H9 (cell line): Measurements from ENCODE around the gene KCNAB1. TPM values are rescaled to one million over a fixed set of nuclear protein-coding genes. Genes with fewer than 3 reads are reported as not detected.

Experiments used
- DNase-seq: peaks from one replicate; pipeline ENCODE4 v3.0.0-alpha.2; 2017
- H2AFZ ChIP-seq: one replicate; pipeline ENCODE4 v1.6.1; 2013; ENCODE audit warnings: mild to moderate bottlenecking, low read length, control low read depth, moderate library complexity
- H2AK5ac ChIP-seq: 2 replicates; pipeline ENCODE4 v1.6.1; 2013; ENCODE audit warnings: low read length, control low read depth, mixed read lengths; ENCODE audit not compliant: insufficient read length
- H2BK120ac ChIP-seq: one replicate; pipeline ENCODE4 v1.6.1; 2013; ENCODE audit warnings: low read depth, mild to moderate bottlenecking, low read length, control low read depth, inconsistent platforms; ENCODE audit not compliant: poor library complexity, severe bottlenecking
- H2BK12ac ChIP-seq: 2 replicates; pipeline ENCODE4 v1.6.1; 2013; ENCODE audit warnings: low read length, control low read depth, mixed read lengths, low read depth; ENCODE audit not compliant: insufficient read length
- H2BK15ac ChIP-seq: 2 replicates; pipeline ENCODE4 v1.6.1; 2013; ENCODE audit warnings: low read depth, low read length, control low read depth
- H2BK20ac ChIP-seq: one replicate; pipeline ENCODE4 v1.6.1; 2013; ENCODE audit warnings: low read depth, mild to moderate bottlenecking, low read length, control low read depth, inconsistent platforms; ENCODE audit not compliant: poor library complexity, severe bottlenecking
- H2BK5ac ChIP-seq: 2 replicates; pipeline ENCODE4 v1.6.1; 2013; ENCODE audit warnings: low read length, control low read depth, mixed read lengths; ENCODE audit not compliant: insufficient read length
- H3K14ac ChIP-seq: 2 replicates; pipeline ENCODE4 v1.6.1; 2013; ENCODE audit warnings: low read length, control low read depth; ENCODE audit not compliant: insufficient read depth
- H3K18ac ChIP-seq: 2 replicates; pipeline ENCODE4 v1.6.1; 2013; ENCODE audit warnings: low read depth, mild to moderate bottlenecking, mixed read lengths, low read length, control low read depth; ENCODE audit not compliant: insufficient read length
- H3K23ac ChIP-seq: 2 replicates; pipeline ENCODE4 v1.6.1; 2013; ENCODE audit warnings: low read length, control low read depth, mixed read lengths, low read depth; ENCODE audit not compliant: insufficient read length
- H3K23me2 ChIP-seq: 2 replicates; pipeline ENCODE4 v1.6.1; 2013; ENCODE audit warnings: low read depth, mild to moderate bottlenecking, mixed read lengths, low read length, control low read depth; ENCODE audit not compliant: insufficient read length, poor library complexity, severe bottlenecking
- H3K27ac ChIP-seq: 2 replicates; pipeline ENCODE4 v1.5.1; 2013; ENCODE audit warnings: low read length, control low read depth, mixed read lengths, low read depth; ENCODE audit not compliant: insufficient read length
- H3K27me3 ChIP-seq: 2 replicates; pipeline ENCODE4 v1.6.1; 2013; ENCODE audit warnings: low read length, control low read depth, inconsistent platforms; ENCODE audit not compliant: insufficient read depth
- H3K4ac ChIP-seq: 2 replicates; pipeline ENCODE4 v1.6.1; 2013; ENCODE audit warnings: low read depth, mild to moderate bottlenecking, control low read depth, inconsistent platforms, low read length, moderate library complexity
- H3K4me1 ChIP-seq: 2 replicates; pipeline ENCODE4 v1.6.1; 2013; ENCODE audit warnings: low read length, control low read depth, inconsistent platforms; ENCODE audit not compliant: insufficient read depth
- H3K4me2 ChIP-seq: 2 replicates; pipeline ENCODE4 v1.6.1; 2013; ENCODE audit warnings: low read length, control low read depth, mixed read lengths; ENCODE audit not compliant: insufficient read length, insufficient read depth
- H3K56ac ChIP-seq: 2 replicates; pipeline ENCODE4 v1.6.1; 2013; ENCODE audit warnings: low read depth, mild to moderate bottlenecking, mixed read lengths, low read length, control low read depth; ENCODE audit not compliant: insufficient read length
- H3K79me1 ChIP-seq: 2 replicates; pipeline ENCODE4 v1.6.1; 2013; ENCODE audit warnings: low read depth, mild to moderate bottlenecking, moderate library complexity, low read length, control low read depth, inconsistent platforms; ENCODE audit not compliant: insufficient read depth, poor library complexity, severe bottlenecking
- H3K79me2 ChIP-seq: 2 replicates; pipeline ENCODE4 v1.6.1; 2013; ENCODE audit warnings: low read length, control low read depth, inconsistent platforms; ENCODE audit not compliant: insufficient read depth
- H3K9ac ChIP-seq: 2 replicates; pipeline ENCODE4 v1.6.1; 2013; ENCODE audit warnings: low read length, control low read depth, mixed read lengths; ENCODE audit not compliant: insufficient read length; ENCODE audit errors: extremely low read depth
- H3K9me3 ChIP-seq: one replicate; pipeline ENCODE4 v1.6.1; 2013; ENCODE audit warnings: low read depth, low read length, inconsistent platforms; ENCODE audit not compliant: control insufficient read depth
- H3T11ph ChIP-seq: one replicate; pipeline ENCODE4 v1.6.1; 2013; ENCODE audit warnings: mild to moderate bottlenecking, low read length, control low read depth, inconsistent platforms
- H4K20me1 ChIP-seq: one replicate; pipeline ENCODE4 v1.6.1; 2013; ENCODE audit not compliant: control insufficient read depth, insufficient read length, insufficient read depth
- H4K5ac ChIP-seq: 2 replicates; pipeline ENCODE4 v1.6.1; 2013; ENCODE audit warnings: low read depth, mild to moderate bottlenecking, mixed read lengths, low read length, control low read depth; ENCODE audit not compliant: insufficient read length
- H4K8ac ChIP-seq: replicated peaks from 2 replicates; pipeline ENCODE4 v1.6.1; 2013; ENCODE audit warnings: low read length, control low read depth, mixed read lengths, low read depth; ENCODE audit not compliant: insufficient read length
- H4K91ac ChIP-seq: 2 replicates; pipeline ENCODE4 v1.6.1; 2013; ENCODE audit warnings: low read depth, mild to moderate bottlenecking, moderate library complexity, mixed read lengths, low read length, control low read depth; ENCODE audit not compliant: insufficient read length
- H3K27ac Mint-ChIP-seq, 3 experiments: 2 replicates in 2 of 3; 3 replicates in 1 of 3; pipeline ENCODE4 v1.8.0; 2020 to 2021; ENCODE audit warnings: mixed read lengths in 3 of 3, mild to moderate bottlenecking in 1 of 3, moderate library complexity in 1 of 3
- H3K27me3 Mint-ChIP-seq: 2 replicates; pipeline ENCODE4 v1.8.0; 2021; ENCODE audit warnings: low read depth, mild to moderate bottlenecking, moderate library complexity, mixed read lengths
- H3K36me3 Mint-ChIP-seq, 3 experiments: 2 replicates in 2 of 3; 3 replicates in 1 of 3; pipeline ENCODE4 v1.8.0; 2020 to 2021; ENCODE audit warnings: low read depth in 3 of 3, mixed read lengths in 3 of 3; ENCODE audit not compliant: insufficient read depth in 1 of 3
- H3K4me1 Mint-ChIP-seq, 2 experiments: 2 replicates each; pipeline ENCODE4 v1.8.0; 2020; ENCODE audit warnings: mixed read lengths in 2 of 2
- H3K4me3 Mint-ChIP-seq, 2 experiments: 2 replicates in 1 of 2; 3 replicates in 1 of 2; pipeline ENCODE4 v1.8.0; 2020 to 2021; ENCODE audit warnings: mild to moderate bottlenecking in 2 of 2, mixed read lengths in 2 of 2, moderate library complexity in 1 of 2
- H3K9me3 Mint-ChIP-seq, 2 experiments: 2 replicates in 1 of 2; 3 replicates in 1 of 2; pipeline ENCODE4 v1.8.0; 2020; ENCODE audit warnings: mild to moderate bottlenecking in 2 of 2, mixed read lengths in 2 of 2, moderate library complexity in 1 of 2
- WGBS: extraction: QIAGEN DNeasy Blood & Tissue Kit; methylation state at CpG from one replicate; pipeline ENCODE4 v1.1.7; 2013; ENCODE audit warnings: missing lambda C conversion rate, low lambda C conversion rate, mixed read lengths; ENCODE audit not compliant: insufficient read length; ENCODE audit errors: extremely low coverage; 5-methylcytosine and 5-hydroxymethylcytosine counted together
- total RNA-seq: library from RNA; stranded (reverse); gene quantifications from 2 replicates; pipeline ENCODE4 v1.2.1, GENCODE V29; 2021
- TF ChIP-seq, protein P1 (sequence below): fragments of 200-600 bp; sonication (generic); conservative IDR thresholded peaks from 3 replicates; pipeline ENCODE4 v1.8.0; 2021; ENCODE audit warnings: antibody characterized with exemption, mild to moderate bottlenecking

KCNAB1 gene
- total RNA-seq, 1 experiment from 2014 or later: 3.7 TPM

DNA sequence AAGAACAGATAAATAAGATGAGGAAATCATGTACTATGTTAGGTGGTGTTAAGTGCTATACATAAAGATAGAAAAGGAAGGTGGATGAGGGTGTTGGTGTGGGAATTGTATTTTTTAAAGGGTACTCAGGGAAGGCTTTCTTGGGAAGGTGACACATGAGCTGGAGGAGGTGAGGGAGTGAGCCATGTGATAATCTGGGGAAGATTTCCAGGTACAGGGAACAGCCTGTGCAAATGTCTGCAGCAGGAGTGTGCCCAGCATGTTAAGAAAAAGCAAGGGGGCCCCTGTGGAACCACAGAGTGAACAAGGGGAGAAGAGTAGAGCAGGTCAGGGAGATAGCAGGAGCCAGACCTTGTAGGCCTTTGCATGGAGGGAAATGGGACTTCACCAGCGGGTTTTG lies 258.9 kb downstream of the KCNAB1 start:
- Histone ChIP-seq H3K23ac (no peak overlapping the region), H2BK12ac (no peak overlapping the region), H2AK5ac (no peak overlapping the region), H3K4me2 (no peak overlapping the region), H3K14ac (no peak overlapping the region), H4K5ac (no peak overlapping the region), H3K18ac (no peak overlapping the region), H2BK5ac (no peak overlapping the region), H3K23me2 (no peaks in the 10 kb centered on the region), H3K9me3 (no peaks in the 10 kb centered on the region), H2AFZ (no peak overlapping the region), H3K56ac (no peak overlapping the region), H4K20me1 (no peaks in the 10 kb centered on the region), H3K79me2 (no peaks in the 10 kb centered on the region), H3K79me1 (no peaks in the 10 kb centered on the region), H3K9ac (no peak overlapping the region), H3K4me1 (0 out of 2 replicates have a peak, but pooled peaks cover 2% of the 10 kb centered on the region), H3K4ac (no peak overlapping the region), H3T11ph (no peak overlapping the region), H4K8ac (no peak overlapping the region), H2BK20ac (no peak overlapping the region), H2BK120ac (no peak overlapping the region), H2BK15ac (no peak overlapping the region), H3K27ac (no peak overlapping the region), H4K91ac (no peak overlapping the region), H3K27me3 (no peaks in the 10 kb centered on the region)
- no peak for DNase-seq
- Mint-ChIP-seq H3K4me3 (no peak overlapping the region), H3K27ac (no peak overlapping the region), H3K36me3 (peaks cover 0 to 2% (median 0%) of the 10 kb centered on the region in 3 experiments; a peak in 1 of 7 replicates), H3K27me3 (no peaks in the 10 kb centered on the region; the same call in none of the 2 replicates), H3K9me3 (no peaks in the 10 kb centered on the region; a peak in 1 of 5 replicates), H3K4me1 (peaks cover 7 to 10% of the 10 kb centered on the region in 2 experiments)
- WGBS: no CpG with 5 or more reads among the region's 1 CpG
- TF ChIP-seq, protein P1, sequence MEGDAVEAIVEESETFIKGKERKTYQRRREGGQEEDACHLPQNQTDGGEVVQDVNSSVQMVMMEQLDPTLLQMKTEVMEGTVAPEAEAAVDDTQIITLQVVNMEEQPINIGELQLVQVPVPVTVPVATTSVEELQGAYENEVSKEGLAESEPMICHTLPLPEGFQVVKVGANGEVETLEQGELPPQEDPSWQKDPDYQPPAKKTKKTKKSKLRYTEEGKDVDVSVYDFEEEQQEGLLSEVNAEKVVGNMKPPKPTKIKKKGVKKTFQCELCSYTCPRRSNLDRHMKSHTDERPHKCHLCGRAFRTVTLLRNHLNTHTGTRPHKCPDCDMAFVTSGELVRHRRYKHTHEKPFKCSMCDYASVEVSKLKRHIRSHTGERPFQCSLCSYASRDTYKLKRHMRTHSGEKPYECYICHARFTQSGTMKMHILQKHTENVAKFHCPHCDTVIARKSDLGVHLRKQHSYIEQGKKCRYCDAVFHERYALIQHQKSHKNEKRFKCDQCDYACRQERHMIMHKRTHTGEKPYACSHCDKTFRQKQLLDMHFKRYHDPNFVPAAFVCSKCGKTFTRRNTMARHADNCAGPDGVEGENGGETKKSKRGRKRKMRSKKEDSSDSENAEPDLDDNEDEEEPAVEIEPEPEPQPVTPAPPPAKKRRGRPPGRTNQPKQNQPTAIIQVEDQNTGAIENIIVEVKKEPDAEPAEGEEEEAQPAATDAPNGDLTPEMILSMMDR: no peak
